Activated CD8-positive, alpha-beta T cell treated with anti-CD3 and anti-CD28 coated beads, Interleukin-2, amount 10 ng/mL, durations not matched to agents 7 days and 5 days (primary cell): ENCODE results near the gene PPP2R5C. TPM values are rescaled to one million over a fixed set of nuclear protein-coding genes. Genes with fewer than 3 reads are reported as not detected.
"Not testable (repeated sequence)": the region's sequence is repeated elsewhere in the genome, so short reads cannot be mapped to it uniquely, and the experiment has no call there.

Source experiments
- ATAC-seq: fragments of 150-1000 bp; cut with Tn5 transposase; one replicate; pipeline ENCODE4 v1.10.0; 2021; ENCODE audit warnings: moderate library complexity
- CTCF ChIA-PET: fragments of 350-600 bp; sonication (Branson Sonifier 250); formaldehyde crosslinking; loops from one replicate; lab custom pipeline; 2021; ENCODE audit warnings: antibody characterized with exemption; lab: Charles Lee
- POLR2A ChIA-PET: fragments of 350-600 bp; sonication (Branson Sonifier 250); formaldehyde crosslinking; loops from one replicate; lab custom pipeline; 2021; ENCODE audit warnings: antibody characterized with exemption; lab: Charles Lee
- DNase-seq: peaks from one replicate; pipeline ENCODE4 v3.0.0-alpha.2; 2020
- H3K27ac Mint-ChIP-seq: one replicate; pipeline ENCODE4 v1.8.0; 2021; ENCODE audit warnings: mild to moderate bottlenecking, mixed read lengths
- H3K27me3 Mint-ChIP-seq: one replicate; pipeline ENCODE4 v1.8.0; 2021; ENCODE audit warnings: low read depth, mixed read lengths
- H3K36me3 Mint-ChIP-seq: one replicate; pipeline ENCODE4 v1.8.0; 2021; ENCODE audit warnings: low read depth, mixed read lengths
- H3K4me1 Mint-ChIP-seq: one replicate; pipeline ENCODE4 v1.8.0; 2021; ENCODE audit warnings: low read depth, mixed read lengths
- H3K4me3 Mint-ChIP-seq: one replicate; pipeline ENCODE4 v1.8.0; 2021; ENCODE audit warnings: mild to moderate bottlenecking, mixed read lengths
- H3K9me3 Mint-ChIP-seq: one replicate; pipeline ENCODE4 v1.8.0; 2022; ENCODE audit warnings: mixed read lengths; ENCODE audit not compliant: insufficient read depth
- total RNA-seq, 2 experiments: library from RNA; stranded (reverse); gene quantifications; one replicate each; pipeline ENCODE4 v1.2.3, GENCODE V29; 2021

Gene PPP2R5C
- total RNA-seq, 2 experiments from 2014 or later, result 218 to 223 TPM

DNA sequence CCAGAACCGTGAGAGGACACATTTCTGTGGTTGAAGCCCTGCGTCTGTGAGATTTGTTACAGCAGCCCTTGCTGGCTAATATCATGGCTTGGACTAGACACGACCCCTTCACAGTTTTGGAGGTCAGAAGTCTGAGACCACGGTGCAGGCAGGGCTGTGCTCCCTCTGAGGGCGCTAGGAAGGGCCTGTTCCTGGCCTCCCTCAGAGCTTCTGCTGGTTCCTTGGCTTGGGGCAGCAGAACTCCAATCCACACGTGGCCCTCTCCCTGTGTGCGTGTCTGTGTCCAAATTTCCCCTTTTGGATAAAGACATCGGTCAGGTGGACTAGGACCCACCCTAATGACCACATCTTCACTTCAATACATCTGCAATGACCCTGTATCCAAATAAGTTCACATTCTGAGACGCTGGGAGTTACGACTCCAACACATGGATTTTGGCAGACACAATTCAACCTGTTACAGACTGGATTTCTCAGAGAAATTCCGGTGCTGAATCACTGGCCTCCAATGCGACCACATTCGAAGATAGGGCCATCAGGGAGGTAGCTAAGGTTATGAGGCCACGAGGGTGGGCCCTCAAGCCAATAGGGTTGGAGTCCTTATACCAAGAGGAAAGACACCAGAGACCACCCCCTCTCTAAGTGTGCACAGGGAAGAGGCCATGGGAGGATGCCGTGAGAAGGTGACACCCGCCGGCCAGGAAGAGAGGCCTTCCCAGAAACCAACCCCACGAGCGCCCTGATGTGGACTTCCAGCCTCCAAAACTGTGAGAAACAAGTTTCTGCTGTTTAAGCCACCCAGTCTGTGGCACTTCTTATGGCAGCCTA lies 43.6 kb upstream of the PPP2R5C start:
- DNase-seq (peak; percentile 15), ATAC-seq (no peak)
- H3K4me1 Mint-ChIP-seq, result peaks cover 38% of the 10 kb centered on the region
- no peak overlapping the region for H3K27ac Mint-ChIP-seq
- peaks cover 4% of the 10 kb centered on the region for H3K27me3 Mint-ChIP-seq
- CTCF ChIA-PET, result interaction anchor here (1.0 to 2.7 kb wide), 3 partner anchors 10 to 14 kb away, joined by 3 to 9 read pairs (median 6); no protein-coding TSS in a partner anchor
- no peaks in the 10 kb centered on the region for H3K36me3 Mint-ChIP-seq
- H3K9me3 Mint-ChIP-seq, result no peaks in the 10 kb centered on the region
- H3K4me3 Mint-ChIP-seq, result no peak overlapping the region
- POLR2A ChIA-PET, result interaction anchor here (2.7 kb wide), 1 partner anchor 11 kb away, joined by 10 read pairs; no protein-coding TSS in a partner anchor

DNA sequence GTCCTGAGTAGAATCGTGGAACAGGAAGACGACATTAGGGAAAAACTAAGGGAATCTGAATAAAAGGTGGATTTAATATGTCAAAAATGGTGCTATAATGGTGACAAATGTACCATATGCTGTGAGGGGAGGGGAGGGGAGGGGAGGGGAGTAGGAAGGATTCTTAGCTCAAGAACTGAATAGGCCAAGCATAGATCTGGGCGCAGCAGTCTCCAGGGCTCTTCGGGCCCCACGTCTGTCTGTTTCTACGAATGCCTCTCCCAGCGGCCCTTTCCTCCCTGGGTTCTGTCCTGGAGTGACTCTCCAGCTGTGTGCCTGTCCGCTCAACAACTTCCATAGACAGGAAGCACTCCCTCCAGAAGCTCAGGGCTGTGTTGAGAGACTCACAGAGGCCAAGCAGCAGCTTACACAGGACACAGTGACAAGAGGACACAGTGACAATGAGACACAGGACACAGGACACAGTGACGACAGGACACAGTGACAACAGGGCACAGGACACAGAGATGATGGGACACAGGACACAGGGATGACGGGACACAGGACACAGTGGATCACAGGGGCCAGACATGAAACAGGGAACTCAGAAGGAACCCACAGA lies 42.4 kb upstream of the PPP2R5C start:
- ATAC-seq (no peak), DNase-seq (peak; percentile 17)
- POLR2A ChIA-PET, result interaction anchor here (1.0 to 2.7 kb wide), 2 partner anchors 12 to 90 kb away, joined by 4 to 10 read pairs; no protein-coding TSS in a partner anchor
- H3K9me3 Mint-ChIP-seq, result no peaks in the 10 kb centered on the region
- H3K4me3 Mint-ChIP-seq, result no peak overlapping the region
- peaks cover 38% of the 10 kb centered on the region for H3K4me1 Mint-ChIP-seq
- CTCF ChIA-PET, result interaction anchor here (1.0 to 1.8 kb wide), 2 partner anchors 12 to 13 kb away, joined by 3 to 6 read pairs; no protein-coding TSS in a partner anchor
- peaks cover 4% of the 10 kb centered on the region for H3K27me3 Mint-ChIP-seq
- H3K27ac Mint-ChIP-seq, result peak overlapping the region; percentile 46
- no peaks in the 10 kb centered on the region for H3K36me3 Mint-ChIP-seq

DNA sequence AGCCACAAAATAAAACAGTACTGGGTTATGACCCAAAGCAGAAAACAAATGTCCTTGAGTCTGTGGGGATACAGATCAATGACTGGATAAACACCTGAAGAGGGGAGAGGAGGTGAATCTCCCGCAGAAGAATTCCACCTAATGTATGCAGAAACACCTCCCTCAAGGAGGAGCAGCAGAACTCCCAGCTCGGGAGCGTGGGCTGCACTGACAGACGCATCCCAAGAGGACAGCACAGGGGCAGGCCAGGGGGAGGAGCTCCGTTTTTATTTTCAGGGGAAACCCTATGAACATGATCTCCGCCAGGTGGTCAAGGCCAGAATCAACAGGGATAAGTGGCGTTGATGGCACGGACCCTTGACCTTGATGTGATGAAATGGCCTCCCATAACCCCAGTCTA lies 41.8 kb upstream of the PPP2R5C start:
- no peaks in the 10 kb centered on the region for H3K9me3 Mint-ChIP-seq
- H3K4me3 Mint-ChIP-seq, result no peak overlapping the region
- peak overlapping the region; percentile 25 for H3K27ac Mint-ChIP-seq
- H3K36me3 Mint-ChIP-seq, result no peaks in the 10 kb centered on the region
- H3K4me1 Mint-ChIP-seq, result peaks cover 38% of the 10 kb centered on the region
- DNase-seq (peak; percentile 19), ATAC-seq (no peak)
- ChIA-PET CTCF (interaction anchor here (1.8 kb wide), 1 partner anchor 12 kb away, joined by 6 read pairs; no protein-coding TSS in a partner anchor), POLR2A (interaction anchor here (0.6 to 2.7 kb wide), 3 partner anchors 13 to 161 kb away, joined by 4 to 10 read pairs (median 4); no protein-coding TSS in a partner anchor)
- peaks cover 2% of the 10 kb centered on the region for H3K27me3 Mint-ChIP-seq

DNA sequence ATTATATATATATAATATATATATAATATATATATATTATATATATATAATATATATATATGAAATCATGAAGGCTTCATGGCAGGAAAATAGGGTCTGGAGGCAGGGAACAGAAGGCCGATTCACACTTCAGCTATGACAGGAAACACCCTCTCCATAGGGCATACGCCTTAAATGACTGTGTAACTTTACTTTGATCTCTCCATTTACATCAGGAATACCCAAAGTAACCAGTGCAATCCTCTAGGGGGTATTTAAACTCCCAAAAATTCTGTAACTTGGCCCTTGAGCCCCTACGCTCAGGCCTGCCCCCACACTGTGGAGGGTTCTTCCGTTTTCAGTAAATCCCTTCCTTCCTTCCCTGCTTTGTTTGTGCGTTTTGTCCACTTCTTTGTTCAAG lies 40.4 kb upstream of the PPP2R5C start:
- Mint-ChIP-seq H3K9me3 (no peaks in the 10 kb centered on the region), H3K4me3 (no peak overlapping the region), H3K4me1 (peaks cover 35% of the 10 kb centered on the region), H3K27ac (no peak overlapping the region), H3K36me3 (no peaks in the 10 kb centered on the region), H3K27me3 (peaks cover 2% of the 10 kb centered on the region)
- no peak for DNase-seq
- ATAC-seq, result no peak
- POLR2A ChIA-PET, result interaction anchor here (0.6 to 2.7 kb wide), 8 partner anchors 10 to 96 kb away, joined by 3 to 14 read pairs (median 5); no protein-coding TSS in a partner anchor
- CTCF ChIA-PET, result interaction anchor here (1.3 to 2.4 kb wide), 3 partner anchors 10 to 49 kb away, joined by 3 to 19 read pairs (median 8); no protein-coding TSS in a partner anchor

DNA sequence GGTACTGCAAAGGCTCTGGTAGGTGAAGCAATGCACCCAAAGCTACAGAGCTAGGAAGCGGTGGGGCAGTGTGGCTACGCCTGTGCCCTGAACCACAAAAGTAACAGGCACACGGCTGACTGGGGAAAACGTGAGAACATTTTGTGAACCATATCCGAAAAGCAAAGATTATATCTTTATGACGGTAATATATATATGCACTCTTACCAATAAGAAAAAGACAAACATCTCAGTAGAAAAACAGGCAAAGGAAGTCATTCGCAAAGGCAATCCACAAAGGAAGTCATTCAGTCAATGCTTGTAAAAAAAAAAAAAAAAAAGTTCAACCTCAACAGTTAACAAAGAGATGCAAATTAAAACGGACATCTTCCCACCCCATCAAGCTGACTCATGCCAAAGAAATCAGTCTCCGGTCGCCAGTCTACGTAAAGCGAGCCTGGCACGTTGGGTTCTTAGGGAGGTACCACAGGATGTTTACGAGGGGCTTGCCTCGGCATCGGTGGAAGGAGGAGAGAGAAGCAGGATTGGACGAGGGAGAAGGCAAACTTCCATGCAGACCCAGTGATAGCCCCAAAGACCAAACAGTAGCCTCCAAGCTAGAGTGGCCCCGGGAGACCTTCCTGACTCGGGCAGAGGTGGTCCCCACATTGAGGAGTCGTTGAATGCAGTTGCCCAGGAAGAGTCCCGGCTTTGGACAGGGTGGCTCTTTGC lies 39.4 kb upstream of the PPP2R5C start:
- ChIA-PET POLR2A (interaction anchor here (0.6 to 2.7 kb wide), 12 partner anchors 9 to 101 kb away, joined by 3 to 14 read pairs (median 4); no protein-coding TSS in a partner anchor), CTCF (interaction anchor here (0.9 to 2.4 kb wide), 9 partner anchors 9 to 375 kb away, joined by 3 to 19 read pairs (median 3); no protein-coding TSS in a partner anchor)
- peak overlapping the region; percentile 100 for H3K27ac Mint-ChIP-seq
- H3K27me3 Mint-ChIP-seq, result peaks cover 2% of the 10 kb centered on the region
- peaks cover 30% of the 10 kb centered on the region for H3K4me1 Mint-ChIP-seq
- no peaks in the 10 kb centered on the region for H3K36me3 Mint-ChIP-seq
- DNase-seq, result peak; percentile 85
- H3K4me3 Mint-ChIP-seq, result peak overlapping the region; percentile 76
- H3K9me3 Mint-ChIP-seq, result no peaks in the 10 kb centered on the region
- peak; percentile 91 for ATAC-seq

DNA sequence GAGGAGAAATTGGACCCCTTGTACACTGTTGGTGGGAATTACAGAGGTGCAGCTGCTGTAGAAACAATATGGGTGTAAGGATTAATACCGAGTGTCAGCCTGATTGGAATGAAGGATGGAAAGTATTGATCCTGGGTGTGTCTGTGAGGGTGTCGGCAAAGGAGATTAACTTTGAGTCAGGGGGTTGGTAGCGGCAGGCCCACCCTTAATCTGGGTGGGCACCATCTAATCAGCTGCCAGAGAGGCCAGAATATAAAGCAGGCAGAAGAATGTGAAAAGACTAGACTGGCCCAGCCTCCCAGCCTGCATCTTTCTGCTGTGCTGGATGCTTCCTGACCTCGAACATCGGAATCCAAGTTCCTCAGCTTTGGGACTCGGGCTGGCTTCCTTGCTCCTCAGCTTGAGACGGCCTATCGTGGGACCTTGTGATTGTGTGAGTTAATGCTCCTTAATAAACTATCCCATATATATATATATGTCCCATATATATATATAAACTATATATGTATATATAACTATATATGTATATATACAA lies 38.4 kb upstream of the PPP2R5C start:
- H3K9me3 Mint-ChIP-seq, result no peaks in the 10 kb centered on the region
- no peak for DNase-seq
- H3K27ac Mint-ChIP-seq, result peak overlapping the region; percentile 100
- peaks cover 30% of the 10 kb centered on the region for H3K4me1 Mint-ChIP-seq
- H3K27me3 Mint-ChIP-seq, result peaks cover 2% of the 10 kb centered on the region
- no peaks in the 10 kb centered on the region for H3K36me3 Mint-ChIP-seq
- ChIA-PET CTCF (interaction anchor here (1.0 to 2.4 kb wide), 3 partner anchors 9 to 86 kb away, joined by 3 to 19 read pairs (median 3); no protein-coding TSS in a partner anchor), POLR2A (interaction anchor here (0.6 to 2.7 kb wide), 3 partner anchors 8 to 86 kb away, joined by 3 to 14 read pairs (median 14); no protein-coding TSS in a partner anchor)
- no peak for ATAC-seq
- H3K4me3 Mint-ChIP-seq, result peak overlapping the region; percentile 53

DNA sequence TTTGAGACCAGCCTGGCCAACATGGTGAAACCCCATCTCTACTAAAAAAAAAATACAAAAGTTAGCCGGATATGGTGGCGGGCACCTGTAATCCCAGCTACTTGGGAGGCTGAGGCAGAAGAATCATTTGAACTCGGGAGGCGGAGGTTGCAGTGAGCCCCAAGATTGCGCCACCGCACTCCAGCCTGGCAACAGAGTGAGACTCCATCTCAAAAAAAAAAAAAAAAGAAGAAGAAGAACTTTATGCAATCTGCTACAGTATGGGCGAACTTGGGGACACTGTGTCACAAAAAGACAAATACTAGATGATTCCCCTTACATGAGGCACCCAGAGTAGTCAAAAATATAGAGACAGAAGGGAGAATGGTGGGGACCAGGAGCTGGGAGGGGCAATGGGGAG lies 35.9 kb upstream of the PPP2R5C start:
- POLR2A ChIA-PET, H3K27me3 Mint-ChIP-seq, H3K36me3 Mint-ChIP-seq, H3K27ac Mint-ChIP-seq, ATAC-seq, H3K9me3 Mint-ChIP-seq, H3K4me3 Mint-ChIP-seq, DNase-seq: not testable (repeated sequence)
- H3K4me1 Mint-ChIP-seq, result peaks cover 29% of the 10 kb centered on the region
- CTCF ChIA-PET, result interaction anchor here (1.0 to 1.2 kb wide), 2 partner anchors 12 to 37 kb away, joined by 3 read pairs; no protein-coding TSS in a partner anchor

DNA sequence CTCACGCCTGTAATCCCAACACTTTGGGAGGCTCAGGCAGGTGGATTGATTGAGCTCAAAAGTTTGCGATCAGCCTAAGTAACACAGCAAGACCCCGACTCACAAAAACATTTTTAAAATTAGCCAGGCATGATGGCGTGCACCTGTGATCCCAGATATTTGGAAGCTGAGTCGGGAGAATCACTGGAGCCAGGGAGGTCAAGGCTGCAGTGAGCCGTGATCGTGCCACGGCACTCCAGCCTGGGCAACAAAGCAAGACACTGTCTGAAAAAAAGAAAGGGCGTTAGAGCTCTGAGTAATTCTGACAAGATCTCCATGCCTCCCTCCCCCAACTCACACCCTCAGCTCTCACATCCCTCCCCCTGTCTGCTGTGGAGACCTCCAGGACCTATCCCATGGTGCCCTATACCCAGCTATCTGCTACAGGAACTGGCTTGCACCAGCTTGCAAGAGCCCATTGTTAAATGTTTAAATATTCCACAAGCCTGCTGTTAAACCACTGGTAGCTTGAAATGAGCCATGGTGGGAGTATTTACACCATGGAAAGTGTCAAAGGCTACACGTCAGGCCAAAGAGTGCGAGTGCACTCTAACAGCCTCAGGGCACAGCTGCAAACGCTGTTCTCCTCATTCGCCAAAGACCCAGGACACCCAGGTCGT lies 35.1 kb upstream of the PPP2R5C start:
- DNase-seq (no peak), ATAC-seq (no peak)
- H3K9me3 Mint-ChIP-seq, result no peaks in the 10 kb centered on the region
- no peak overlapping the region for H3K27ac Mint-ChIP-seq
- H3K27me3 Mint-ChIP-seq, result no peaks in the 10 kb centered on the region
- peaks cover 33% of the 10 kb centered on the region for H3K4me1 Mint-ChIP-seq
- no peaks in the 10 kb centered on the region for H3K36me3 Mint-ChIP-seq
- CTCF ChIA-PET, result interaction anchor here (0.7 to 1.2 kb wide), 4 partner anchors 11 to 36 kb away, joined by 3 to 4 read pairs (median 3); no protein-coding TSS in a partner anchor
- POLR2A ChIA-PET, result no interaction called here
- no peak overlapping the region for H3K4me3 Mint-ChIP-seq

DNA sequence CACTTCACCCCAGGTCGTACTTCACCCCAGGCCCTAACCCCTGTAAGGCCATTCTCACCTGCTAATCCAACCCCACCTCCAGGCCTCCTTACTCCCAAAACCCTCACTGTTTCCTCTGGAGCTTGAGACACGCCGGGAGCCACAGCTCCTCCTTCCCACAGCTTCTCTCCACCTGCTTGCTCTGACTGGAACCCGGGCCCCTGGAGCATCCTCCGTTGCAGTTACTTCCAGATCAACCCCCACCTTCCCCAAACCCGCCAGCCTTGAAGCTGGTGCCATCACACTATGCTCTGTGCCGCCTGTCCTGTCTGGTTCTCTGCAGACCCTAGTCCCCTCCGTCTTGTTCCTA lies 34.6 kb upstream of the PPP2R5C start:
- peaks cover 33% of the 10 kb centered on the region for H3K4me1 Mint-ChIP-seq
- ATAC-seq, result no peak
- POLR2A ChIA-PET, result no interaction called here
- no peaks in the 10 kb centered on the region for H3K9me3 Mint-ChIP-seq
- no peak for DNase-seq
- H3K27me3 Mint-ChIP-seq, result no peaks in the 10 kb centered on the region
- H3K27ac Mint-ChIP-seq, result no peak overlapping the region
- no peak overlapping the region for H3K4me3 Mint-ChIP-seq
- H3K36me3 Mint-ChIP-seq, result no peaks in the 10 kb centered on the region
- CTCF ChIA-PET, result interaction anchor here (0.9 to 1.2 kb wide), 2 partner anchors 20 to 35 kb away, joined by 3 to 4 read pairs; no protein-coding TSS in a partner anchor

DNA sequence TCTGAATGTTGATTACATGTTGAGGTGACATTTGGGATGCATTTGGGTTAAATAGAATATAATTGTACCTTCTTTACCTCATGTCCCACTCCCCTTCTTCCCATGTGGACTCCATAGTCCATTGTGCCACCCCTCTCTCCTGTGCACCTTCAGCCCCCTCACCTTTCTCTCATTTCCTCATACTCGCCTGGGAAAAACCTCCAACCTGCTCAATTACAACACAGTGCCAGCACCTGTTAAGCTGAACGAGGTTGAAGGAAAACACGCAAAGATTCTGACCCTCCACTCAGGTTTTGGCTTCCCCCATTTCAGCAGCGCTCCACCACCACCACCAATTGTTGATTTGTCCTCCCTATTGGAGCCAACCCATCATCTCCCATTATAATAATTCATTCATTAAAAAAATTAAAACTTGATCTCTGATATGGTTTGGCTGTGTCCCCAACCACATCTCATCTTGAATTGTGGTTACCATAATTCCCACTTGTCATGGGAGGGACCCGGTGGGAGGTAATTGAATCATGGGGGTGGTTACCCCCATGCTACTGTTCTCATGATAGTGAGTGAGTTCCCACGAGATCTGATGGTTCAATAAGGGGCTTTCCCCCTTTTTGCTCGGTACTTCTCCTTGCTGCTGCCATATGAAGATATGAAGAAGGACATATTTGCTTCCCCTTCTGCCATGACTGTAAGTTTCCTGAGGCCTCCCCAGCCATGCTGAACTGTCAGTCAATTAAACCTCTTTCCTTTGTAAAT lies 33.7 kb upstream of the PPP2R5C start:
- no peaks in the 10 kb centered on the region for H3K36me3 Mint-ChIP-seq
- no peak for DNase-seq
- ATAC-seq, result no peak
- H3K27ac Mint-ChIP-seq, result no peak overlapping the region
- POLR2A ChIA-PET, result no interaction called here
- no peaks in the 10 kb centered on the region for H3K27me3 Mint-ChIP-seq
- H3K9me3 Mint-ChIP-seq, result no peaks in the 10 kb centered on the region
- peaks cover 32% of the 10 kb centered on the region for H3K4me1 Mint-ChIP-seq
- CTCF ChIA-PET, result no interaction called here
- no peak overlapping the region for H3K4me3 Mint-ChIP-seq
